Right cardiac atrium (tissue), 5 donors: ENCODE results near the gene DCAF7. TPM values are rescaled to one million over a fixed set of nuclear protein-coding genes. Genes with fewer than 3 reads are reported as not detected.
A peak's percentile ranks its signal among the peaks of the same experiment; 100 is the strongest.

Source experiments
- ATAC-seq, 2 donors: fragments of 200-7000 bp; cut with Tn5 transposase; one replicate each; pipeline versions ENCODE4 v1.8.0 to v1.9.1; 2020; ENCODE audit warnings: moderate library complexity in 2 of 2, mild to moderate bottlenecking in 1 of 2
- DNase-seq, 3 donors: peaks; one replicate each; pipeline ENCODE4 v3.0.0-alpha.2; 2020
- H3K27ac ChIP-seq: one replicate; pipeline ENCODE4 v1.5.1; 2013; ENCODE audit warnings: mild to moderate bottlenecking, low read length, control low read depth, moderate library complexity
- H3K27me3 ChIP-seq: one replicate; pipeline ENCODE4 v1.6.1; 2013; ENCODE audit not compliant: control insufficient read depth, insufficient read depth
- H3K4me1 ChIP-seq: one replicate; pipeline ENCODE4 v1.6.1; 2013; ENCODE audit warnings: low read length; ENCODE audit not compliant: control insufficient read depth, insufficient read depth
- H3K4me3 ChIP-seq: one replicate; pipeline ENCODE4 v1.5.1; 2013; ENCODE audit warnings: low read length, control low read depth
- H3K9me3 ChIP-seq: one replicate; pipeline ENCODE4 v1.6.1; 2013; ENCODE audit warnings: low read length; ENCODE audit not compliant: control insufficient read depth
- WGBS: extraction: QIAGEN DNeasy Blood & Tissue Kit; methylation state at CpG from one replicate; pipeline ENCODE4 v1.1.7; 2013; 5-methylcytosine and 5-hydroxymethylcytosine counted together
- intact Hi-C, 4 donors: fragments of 100-400 bp; cut with DNase I; formaldehyde crosslinking; loops; one replicate each; pipeline versions ENCODE4 v1.11.0 to v1.14.0; 2022 to 2023
- polyA plus RNA-seq: library from polyadenylated mRNA; stranded (reverse); fragments of 200-250 nt; gene quantifications from one replicate; pipeline ENCODE4 v1.2.3, GENCODE V29; 2013
- total RNA-seq, 4 donors: library from RNA; stranded (reverse); fragmentation: NEBNext Ultra II Directional; extraction: Animal tissue kit (Norgen Biotek cat#: 25700); gene quantifications; one replicate each; pipeline ENCODE4 v1.2.1, GENCODE V29; 2021
- donor health status: healthy with polysubstance abuse.
- donor health status: DM: no; HTN: yes; CAD: no.
- donor health status: DM: no; HTN: no; CAD: no.
- donor health status: DM: no; HTN: yes; CAD: no; lungs with severe emphysema.
- donor health status: DM: yes; HTN: yes; CAD: no.

Gene DCAF7
- total and polyA plus RNA-seq, 5 donors, result 15.1 to 57.3 (median 48.6) TPM

DNA sequence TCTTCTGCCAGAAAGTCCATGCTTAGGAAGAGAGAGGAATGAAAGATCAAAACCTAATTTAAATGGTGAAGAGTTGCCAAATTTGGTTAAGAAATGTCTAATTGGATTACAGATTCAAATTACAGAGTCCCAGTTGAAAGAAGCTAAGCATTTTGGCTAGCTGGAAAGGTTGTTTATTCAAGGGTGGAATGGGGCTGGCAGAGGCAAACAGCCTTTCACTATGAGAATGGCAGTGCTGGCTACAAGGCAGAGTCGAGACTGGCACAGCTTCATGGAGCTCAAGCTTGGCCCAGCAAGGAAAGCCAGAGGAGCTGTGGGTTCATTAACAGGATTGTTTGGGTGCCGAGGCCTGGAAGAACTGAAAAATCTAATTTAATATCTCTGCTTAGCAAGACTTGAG, 85.5 kb downstream of the DCAF7 start:
- 86% methylated on average over 2 of the region's 2 CpGs for WGBS
- Histone ChIP-seq H3K27me3 (no peaks in the 10 kb centered on the region), H3K9me3 (no peaks in the 10 kb centered on the region), H3K4me3 (no peak overlapping the region), H3K27ac (no peak overlapping the region), H3K4me1 (peaks cover 7% of the 10 kb centered on the region)
- no peak for ATAC-seq
- intact Hi-C loops, result no loop called here
- DNase-seq, result no peak

DNA sequence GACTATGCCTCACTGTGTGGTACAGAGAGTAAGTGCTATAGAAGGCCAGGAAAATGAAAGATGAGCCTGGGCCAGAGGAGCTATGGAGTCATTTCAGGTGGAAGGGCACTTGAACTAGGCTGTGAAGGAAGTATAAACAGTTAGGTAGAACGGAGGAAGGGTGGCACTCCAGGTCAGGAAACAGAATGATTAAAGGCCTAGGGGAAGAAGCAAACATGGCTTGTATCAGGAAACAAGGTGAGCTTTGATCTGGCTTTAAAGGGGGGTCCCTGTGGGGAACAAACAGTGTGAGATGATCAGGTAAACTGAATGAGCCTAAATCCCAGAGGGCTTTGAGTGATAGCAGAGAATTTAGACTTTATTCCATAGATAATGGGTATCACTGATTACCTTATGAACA, 88.8 kb downstream of the DCAF7 start:
- DNase-seq, result no peak
- H3K27ac ChIP-seq, result no peak overlapping the region
- H3K4me1 ChIP-seq, result peaks cover 7% of the 10 kb centered on the region
- 52% methylated on average over 1 of the region's 1 CpG for WGBS
- intact Hi-C loops, result no loop called here
- H3K9me3 ChIP-seq, result no peaks in the 10 kb centered on the region
- ATAC-seq, result no peak
- no peaks in the 10 kb centered on the region for H3K27me3 ChIP-seq
- no peak overlapping the region for H3K4me3 ChIP-seq

DNA sequence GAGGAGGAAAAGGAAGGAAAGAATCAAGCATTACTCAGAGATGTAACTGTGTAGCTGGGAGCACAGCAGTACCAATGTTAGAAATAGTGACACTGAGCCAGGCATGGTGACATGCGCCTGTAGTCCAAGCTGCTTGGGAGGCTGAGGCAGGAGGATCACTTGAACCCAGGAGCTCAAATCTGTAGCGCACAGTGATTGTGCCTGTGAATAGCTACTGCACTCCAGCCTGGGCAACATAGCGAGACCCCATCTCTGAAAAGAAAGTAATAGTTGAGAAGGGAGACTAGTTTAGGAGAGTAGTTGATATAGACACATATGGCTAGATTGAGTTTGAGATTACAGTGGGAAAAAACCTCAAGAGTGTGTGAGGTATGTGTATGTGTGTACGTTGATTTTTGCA, 89.8 kb downstream of the DCAF7 start:
- ATAC-seq, result no peak
- intact Hi-C loops, result no loop called here
- Histone ChIP-seq H3K4me3 (no peak overlapping the region), H3K9me3 (no peaks in the 10 kb centered on the region), H3K27me3 (no peaks in the 10 kb centered on the region), H3K4me1 (peaks cover 5% of the 10 kb centered on the region), H3K27ac (no peak overlapping the region)
- DNase-seq, result no peak
- WGBS, result 98% methylated on average over 4 of the region's 4 CpGs

DNA sequence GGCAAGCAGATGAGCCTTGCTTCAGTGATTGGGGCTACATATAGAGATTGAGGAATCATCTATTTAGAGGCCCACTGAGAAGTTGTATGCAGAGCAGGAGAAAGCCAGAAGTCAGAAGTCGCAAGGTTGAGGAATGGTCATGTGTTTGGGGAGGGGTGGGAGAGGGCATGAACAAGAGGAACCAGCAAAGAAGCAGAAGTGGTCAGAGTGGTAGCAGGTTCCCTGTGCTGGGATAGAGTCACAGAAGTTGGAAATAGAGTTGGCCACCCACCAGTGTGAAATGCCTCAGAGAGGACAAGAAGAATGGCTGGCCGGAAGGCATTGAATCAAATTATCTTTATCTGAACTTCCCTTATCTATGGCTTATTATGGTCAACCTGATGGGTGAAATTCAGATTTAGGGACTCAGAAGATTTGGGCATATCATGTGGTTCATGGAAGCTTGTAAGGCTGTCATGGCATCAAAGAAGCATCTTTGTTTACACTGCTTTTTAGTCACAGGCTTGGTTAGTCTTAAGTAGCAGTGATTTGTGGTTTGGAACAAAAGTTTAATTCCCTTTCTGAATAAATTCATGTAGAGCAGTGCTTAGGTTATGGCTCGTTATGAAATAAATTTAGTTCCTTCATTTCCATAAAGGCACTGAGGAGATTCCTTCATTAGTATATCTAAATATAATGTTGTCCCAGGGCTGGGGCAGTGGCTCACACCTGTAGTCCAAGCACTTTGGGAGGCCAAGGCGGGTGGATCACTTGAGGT, 91.6 kb downstream of the DCAF7 start:
- intact Hi-C loops, result no loop called here
- H3K27ac ChIP-seq, result no peak overlapping the region
- no peaks in the 10 kb centered on the region for H3K9me3 ChIP-seq
- H3K4me3 ChIP-seq, result no peak overlapping the region
- ATAC-seq, result peak; percentile 73 to 76
- 79% methylated on average over 4 of the region's 4 CpGs for WGBS
- no peak for DNase-seq
- H3K27me3 ChIP-seq, result no peaks in the 10 kb centered on the region
- H3K4me1 ChIP-seq, result peaks cover 8% of the 10 kb centered on the region

Other genes with a start within 250 kb of the DCAF7 start
- gene CYB561, start 104.2 kb upstream of the DCAF7 start, total RNA-seq, result 10 to 100 TPM; 19.2 to 26.5 (median 24.0) TPM
- 20.2 TPM for gene CYB561, start 104.2 kb upstream of the DCAF7 start, polyA plus RNA-seq
- 10 to 100 TPM in 1 of 4 donors, 1 to 10 TPM in 3; 4.0 to 10.1 (median 6.7) TPM for gene ACE, start 73.4 kb upstream of the DCAF7 start, total RNA-seq
- gene ACE, start 73.4 kb upstream of the DCAF7 start, polyA plus RNA-seq, result 5.1 TPM
- gene KCNH6, start 27.1 kb upstream of the DCAF7 start, total RNA-seq, result not detected
- not detected for gene KCNH6, start 27.1 kb upstream of the DCAF7 start, polyA plus RNA-seq
- 10 to 100 TPM; 28.5 to 37.6 (median 34.5) TPM for gene TACO1, start 50.4 kb downstream of the DCAF7 start, total RNA-seq
- gene TACO1, start 50.4 kb downstream of the DCAF7 start, polyA plus RNA-seq, result 47.0 TPM
- 10 to 100 TPM; 47.1 to 51.0 (median 48.6) TPM for gene MAP3K3, start 71.9 kb downstream of the DCAF7 start, total RNA-seq
- 32.6 TPM for gene MAP3K3, start 71.9 kb downstream of the DCAF7 start, polyA plus RNA-seq
- 10 to 100 TPM in 1 of 4 donors, 1 to 10 TPM in 3; 7.9 to 13.8 (median 8.2) TPM for gene LIMD2, start 149.6 kb downstream of the DCAF7 start, total RNA-seq
- 8.7 TPM for gene LIMD2, start 149.6 kb downstream of the DCAF7 start, polyA plus RNA-seq
- 10 to 100 TPM; 24.2 to 26.8 (median 25.3) TPM for gene STRADA, start 191.3 kb downstream of the DCAF7 start, total RNA-seq
- gene STRADA, start 191.3 kb downstream of the DCAF7 start, polyA plus RNA-seq, result 22.0 TPM
- gene CCDC47, start 223.1 kb downstream of the DCAF7 start, total RNA-seq, result 100 to 1,000 TPM in 2 of 4 donors, 10 to 100 TPM in 2; 90.0 to 122 (median 99.9) TPM
- gene CCDC47, start 223.1 kb downstream of the DCAF7 start, polyA plus RNA-seq, result 65.9 TPM
- gene DDX42, start 223.7 kb downstream of the DCAF7 start, total RNA-seq, result 10 to 100 TPM; 57.0 to 82.4 (median 69.6) TPM
- 46.9 TPM for gene DDX42, start 223.7 kb downstream of the DCAF7 start, polyA plus RNA-seq